NT2/D1 (cell line): ENCODE data around the gene STARD7.

Source experiments
- SUZ12 ChIP-seq: IDR thresholded peaks from 2 replicates; pipeline ENCODE4 v1.6.1; 2011; ENCODE audit not compliant: insufficient read length, insufficient read depth; ENCODE audit errors: extremely low read depth
- YY1 ChIP-seq: IDR thresholded peaks from 2 replicates; pipeline ENCODE4 v1.6.1; 2011; ENCODE audit not compliant: insufficient read length, insufficient read depth

GRCh38 chr2:96163415-96163767 is 45.2 kb downstream of the STARD7 start:
- TF ChIP-seq SUZ12 (no peak), YY1 (no peak)
